ENCODE data around the gene POP5.
"Not testable (repeated sequence)": the region's sequence is repeated elsewhere in the genome, so short reads cannot be mapped to it uniquely, and the experiment has no call there.

The POP5 gene, protein sequence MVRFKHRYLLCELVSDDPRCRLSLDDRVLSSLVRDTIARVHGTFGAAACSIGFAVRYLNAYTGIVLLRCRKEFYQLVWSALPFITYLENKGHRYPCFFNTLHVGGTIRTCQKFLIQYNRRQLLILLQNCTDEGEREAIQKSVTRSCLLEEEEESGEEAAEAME

DNA sequence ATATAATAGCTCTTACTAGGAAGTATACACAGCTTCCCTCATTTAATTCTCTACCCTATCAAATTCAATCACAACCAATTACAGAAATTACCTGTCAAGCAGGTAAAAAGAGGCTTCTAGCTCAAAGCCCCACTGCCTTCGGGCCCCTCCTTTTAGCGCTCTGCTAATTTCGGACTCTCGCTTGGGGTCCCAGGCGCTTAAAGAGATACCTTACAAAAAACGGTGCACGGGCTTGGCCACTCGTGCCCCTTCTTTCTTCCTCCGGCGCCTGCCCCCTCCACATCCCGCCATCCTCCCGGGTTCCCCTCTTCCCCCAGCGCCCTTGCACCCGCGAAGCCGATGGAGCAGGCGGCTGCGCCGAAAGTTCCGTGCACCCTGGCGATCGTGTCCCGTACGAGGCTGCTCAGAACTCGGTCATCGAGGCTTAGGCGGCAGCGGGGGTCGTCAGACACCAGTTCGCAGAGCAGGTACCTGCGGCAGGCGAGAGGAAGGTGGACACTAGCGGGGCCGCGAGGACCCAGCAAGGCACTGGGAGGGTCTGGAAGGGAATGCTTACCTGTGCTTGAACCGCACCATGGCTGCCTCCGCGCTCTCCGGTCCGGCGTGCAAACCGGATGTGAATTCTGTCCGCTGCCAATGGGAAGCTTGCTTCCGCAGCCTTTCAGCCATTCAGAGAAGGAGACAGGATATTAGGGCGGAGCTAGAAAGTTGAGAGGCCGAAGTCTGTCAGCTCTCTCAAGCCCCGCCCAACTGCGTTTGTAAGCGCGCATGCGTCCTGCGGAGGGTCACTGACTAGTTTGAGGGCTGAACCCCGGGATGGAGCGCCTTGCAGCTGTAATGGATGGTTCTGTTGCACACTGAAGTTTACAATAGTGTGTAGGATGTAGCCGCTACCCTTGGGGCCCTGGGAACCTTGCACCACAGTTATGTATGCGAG lies at the start of gene POP5:
TSS of gene POP5 (minus strand) at position 616 of the 937 bp plus-strand sequence. CDS start at position 576, 40 bp downstream.
- DNase-seq = peak; percentile 99

GRCh38 chr12:120630104-120630892 lies 49.1 kb upstream of the POP5 start:
- DNase-seq = no peak

DNA sequence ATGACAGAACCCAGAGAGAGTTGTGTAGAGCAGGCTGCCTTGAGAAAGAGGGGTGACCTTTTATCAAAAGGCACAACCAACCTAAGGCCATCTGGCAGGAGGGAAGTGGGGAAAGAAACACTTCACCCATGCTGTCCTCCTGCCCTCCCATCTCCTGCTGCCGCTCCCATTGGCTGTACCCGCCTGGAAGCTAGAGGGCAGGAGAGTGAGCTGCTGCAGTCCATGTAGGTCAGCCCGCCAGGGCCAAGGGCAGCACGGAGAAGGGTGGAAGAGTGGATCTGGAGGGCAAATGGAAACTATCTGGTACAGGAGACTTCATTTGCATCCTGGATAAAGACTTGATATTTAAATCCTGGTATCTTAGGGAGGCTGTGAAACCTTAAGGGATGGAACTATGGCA lies 47.7 kb upstream of the POP5 start:
- no peak for DNase-seq

DNA sequence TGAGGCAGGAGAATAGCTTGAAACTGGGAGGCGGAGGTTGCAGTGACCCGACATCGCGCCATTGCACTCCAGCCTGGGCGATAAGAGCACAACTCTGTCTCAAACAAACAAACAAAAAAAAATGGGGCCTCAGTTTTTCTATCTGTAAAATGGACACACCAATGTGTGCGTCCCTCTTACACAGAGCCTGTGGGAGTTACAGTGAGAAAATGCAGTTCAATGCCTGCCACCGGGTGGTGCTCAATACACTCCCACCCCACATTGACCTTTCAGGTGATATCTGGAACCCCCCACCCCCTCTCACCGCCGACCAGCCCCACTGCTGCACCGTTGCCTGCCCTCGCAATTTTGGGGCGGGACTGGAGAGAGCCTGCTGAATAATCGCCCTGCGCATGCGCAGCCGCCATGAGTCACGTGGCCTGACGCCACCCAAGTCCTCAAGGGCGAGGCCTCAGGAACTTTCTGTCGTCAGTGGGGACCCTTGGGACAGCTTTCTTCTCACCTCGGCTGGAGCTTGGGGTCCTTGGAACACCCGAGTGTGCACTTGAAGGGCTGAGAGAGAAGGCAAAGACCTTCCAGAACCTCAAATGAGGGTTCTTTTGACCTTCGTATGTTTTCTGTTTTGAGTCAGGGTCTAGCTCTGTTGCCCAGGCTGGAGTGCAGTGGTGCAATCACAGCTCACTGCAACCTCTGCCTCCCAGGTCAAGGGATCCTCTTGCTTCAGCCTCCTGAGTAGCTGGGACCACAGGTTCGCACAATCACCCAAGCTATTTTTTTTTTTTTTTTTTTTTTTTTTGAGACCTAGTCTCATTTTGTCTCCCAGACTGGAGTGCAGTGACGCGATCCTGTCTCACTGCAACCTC lies 44.6 kb upstream of the POP5 start:
- DNase-seq = no peak

- no peak for DNase-seq
Measured at GRCh38 chr12:120620624-120621023, 39.4 kb upstream of the POP5 start.

GRCh38 chr12:120618954-120619615 lies 37.9 kb upstream of the POP5 start:
- no peak for DNase-seq

GRCh38 chr12:120617767-120618166 lies 36.6 kb upstream of the POP5 start:
- not testable (repeated sequence) for DNase-seq

DNA sequence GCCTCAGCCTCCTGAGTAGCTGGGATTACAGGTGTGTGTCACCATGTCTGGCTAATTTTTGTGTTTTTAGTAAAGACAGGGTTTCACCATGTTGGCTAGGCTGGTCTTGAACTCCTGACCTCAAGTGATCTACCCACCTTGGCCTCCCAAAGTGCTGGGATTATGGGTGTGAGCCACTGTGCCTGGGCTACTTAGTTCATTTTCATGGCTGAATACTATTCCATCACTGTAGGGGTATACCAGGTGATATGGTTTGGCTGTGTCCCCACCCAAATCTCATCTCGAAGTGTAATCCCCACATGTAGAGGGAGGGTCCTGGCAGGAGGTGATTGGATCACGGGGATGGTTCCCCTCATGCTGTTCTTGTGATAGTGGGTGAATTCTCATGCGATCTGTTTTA lies 36.0 kb upstream of the POP5 start:
- not testable (repeated sequence) for DNase-seq

DNA sequence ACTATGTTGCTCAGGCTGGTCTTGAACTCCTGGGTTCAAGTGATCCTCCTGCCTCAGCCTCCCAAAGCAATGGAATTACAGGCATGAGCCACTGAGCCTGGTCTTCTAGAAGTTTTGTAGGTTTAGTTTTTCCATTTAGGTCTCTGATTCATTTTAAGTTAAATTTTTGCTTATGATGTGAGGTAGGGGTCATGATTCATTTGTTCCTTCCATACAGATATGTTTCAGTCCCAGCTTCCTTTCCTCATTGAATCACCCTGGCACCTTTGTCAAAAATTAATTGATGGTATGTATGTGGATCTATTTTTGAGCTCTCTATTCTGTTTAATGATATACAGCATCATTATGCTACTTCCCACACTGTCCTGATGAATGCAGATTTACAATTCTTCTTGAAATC lies 33.6 kb upstream of the POP5 start:
- DNase-seq = no peak

DNA sequence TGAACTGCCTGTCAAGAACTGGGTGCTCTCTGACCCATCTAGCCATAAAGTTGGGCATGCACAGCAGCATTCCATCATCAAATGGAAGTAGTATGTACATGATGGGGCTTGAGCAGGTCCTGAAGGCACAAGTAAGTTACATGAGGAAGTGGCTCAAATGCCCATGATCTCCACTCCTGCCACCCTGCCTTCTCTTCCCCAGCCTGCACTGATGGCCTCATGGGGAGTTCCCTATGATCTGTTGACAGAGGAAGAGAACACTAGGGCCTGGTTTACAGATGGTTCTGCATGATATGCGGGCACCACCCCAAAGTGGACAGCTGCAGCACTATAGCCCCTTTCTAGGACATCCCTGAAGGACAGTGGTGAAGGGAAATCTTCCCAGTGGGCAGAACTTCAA lies 30.3 kb upstream of the POP5 start:
- not testable (repeated sequence) for DNase-seq

- no peak for DNase-seq
Measured at GRCh38 chr12:120610560-120610959, 29.4 kb upstream of the POP5 start.

DNA sequence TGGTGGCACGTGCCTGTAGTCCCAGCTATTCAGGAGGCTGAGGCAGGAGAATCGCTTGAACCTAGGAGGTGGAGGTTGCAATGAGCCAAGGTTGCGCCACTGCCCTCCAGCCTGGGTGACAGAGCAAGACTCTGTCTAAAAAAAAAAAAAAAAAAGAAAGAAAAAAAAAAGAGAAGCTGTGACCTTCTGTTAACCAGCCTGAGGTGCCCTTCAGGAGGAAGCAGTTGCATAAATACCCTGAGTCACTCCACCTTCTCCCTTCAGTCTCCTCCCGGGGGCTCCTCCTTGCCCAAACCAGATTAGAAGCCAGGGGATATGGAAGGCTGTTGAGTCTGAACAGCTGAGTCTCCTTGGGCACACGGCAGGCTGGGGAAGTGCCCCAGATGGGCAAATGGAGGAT lies 21.2 kb upstream of the POP5 start:
- DNase-seq = not testable (repeated sequence)

GRCh38 chr12:120599672-120600552 lies 18.7 kb upstream of the POP5 start:
- no peak for DNase-seq

- DNase-seq = no peak
Measured at GRCh38 chr12:120598674-120599463, 17.7 kb upstream of the POP5 start.

GRCh38 chr12:120597861-120598260 lies 16.7 kb upstream of the POP5 start:
- DNase-seq = no peak

- no peak for DNase-seq
Measured at GRCh38 chr12:120596901-120597300, 15.7 kb upstream of the POP5 start.

- DNase-seq = no peak
Measured at GRCh38 chr12:120592121-120593049, 11.2 kb upstream of the POP5 start.

DNA sequence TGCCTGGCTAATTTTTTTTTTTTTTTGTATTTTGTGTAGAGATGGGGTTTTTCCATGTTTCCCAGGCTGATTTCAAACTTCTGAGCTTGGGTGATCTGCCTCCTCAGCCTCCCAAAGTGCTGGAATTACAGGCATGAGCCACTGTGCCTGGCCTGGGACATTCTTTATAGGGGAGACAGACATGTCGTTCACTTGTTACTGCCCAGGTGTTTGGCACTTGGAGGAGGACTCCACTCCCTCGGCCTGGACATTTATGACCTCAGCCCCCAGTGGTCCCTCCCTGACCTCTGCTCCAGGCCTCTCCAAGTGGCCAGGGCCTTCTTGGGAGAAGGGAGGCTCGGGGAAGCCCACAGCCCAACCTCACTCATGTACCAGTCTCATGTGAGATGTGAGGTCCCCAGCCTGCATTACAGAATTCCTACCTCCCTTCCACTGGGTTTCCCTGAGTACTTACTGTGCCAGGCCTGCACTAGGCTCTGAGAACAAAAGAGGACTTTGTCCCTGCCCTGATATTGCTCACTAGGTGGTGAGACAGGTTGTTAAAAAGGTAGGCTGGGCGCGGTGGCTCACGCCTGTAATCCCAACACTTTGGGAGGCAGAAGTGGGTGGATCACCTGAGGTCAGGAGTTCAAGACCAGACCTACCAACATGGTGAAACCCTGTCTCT lies 9.7 kb upstream of the POP5 start:
- no peak for DNase-seq

Measured in SHP77 treated with DMSO at 0.1 percent for 48 hours (cell line).